Neural progenitor cell (in vitro differentiated cells): ENCODE measurements around the gene DIAPH3. TPM values are rescaled to one million over a fixed set of nuclear protein-coding genes. Genes with fewer than 3 reads are reported as not detected.

Source experiments
- DNase-seq: peaks from one replicate; pipeline ENCODE4 v3.0.0-alpha.2; 2016; ENCODE audit warnings: low spot score
- H2AFZ ChIP-seq: fragments of 200-600 bp; sonication (generic); replicated peaks from 2 replicates; pipeline ENCODE4 v1.6.1; 2016; ENCODE audit warnings: antibody characterized with exemption
- H3F3A ChIP-seq: fragments of 200-600 bp; sonication (generic); 2 replicates; pipeline ENCODE4 v1.6.1; 2016; ENCODE audit warnings: antibody characterized with exemption, low read depth
- H3K27ac ChIP-seq: fragments of 200-600 bp; sonication (generic); 2 replicates; pipeline ENCODE4 v1.5.1; 2016; ENCODE audit warnings: mild to moderate bottlenecking
- H3K27me3 ChIP-seq: fragments of 200-600 bp; sonication (generic); 2 replicates; pipeline ENCODE4 v1.6.1; 2016; ENCODE audit warnings: mild to moderate bottlenecking, moderate library complexity
- H3K36me3 ChIP-seq: fragments of 200-600 bp; sonication (generic); 2 replicates; pipeline ENCODE4 v1.5.1; 2016
- H3K4me1 ChIP-seq: fragments of 200-600 bp; sonication (generic); 2 replicates; pipeline ENCODE4 v1.6.1; 2016; ENCODE audit warnings: mixed run types
- H3K4me2 ChIP-seq: fragments of 200-600 bp; sonication (generic); 2 replicates; pipeline ENCODE4 v1.6.1; 2016
- H3K4me3 ChIP-seq: fragments of 200-600 bp; sonication (generic); 2 replicates; pipeline ENCODE4 v1.5.1; 2016
- H3K79me2 ChIP-seq: fragments of 200-600 bp; sonication (generic); 2 replicates; pipeline ENCODE4 v1.6.1; 2016; ENCODE audit warnings: low read depth
- H3K9ac ChIP-seq: fragments of 200-600 bp; sonication (generic); 2 replicates; pipeline ENCODE4 v1.6.1; 2016
- H3K9me3 ChIP-seq: fragments of 200-600 bp; sonication (generic); 2 replicates; pipeline ENCODE4 v1.5.1; 2016; ENCODE audit warnings: low read depth
- H4K20me1 ChIP-seq: fragments of 200-600 bp; sonication (generic); 2 replicates; pipeline ENCODE4 v1.6.1; 2016; ENCODE audit warnings: low read depth
- H3K27ac Mint-ChIP-seq: 3 replicates; pipeline ENCODE4 v1.8.0; 2021; ENCODE audit warnings: mixed read lengths
- H3K27me3 Mint-ChIP-seq: 2 replicates; pipeline ENCODE4 v1.8.0; 2022; ENCODE audit warnings: low read depth, mild to moderate bottlenecking, inconsistent platforms, moderate library complexity, mixed read lengths; ENCODE audit not compliant: insufficient read depth
- H3K36me3 Mint-ChIP-seq: 3 replicates; pipeline ENCODE4 v1.8.0; 2021; ENCODE audit warnings: mixed read lengths
- H3K4me1 Mint-ChIP-seq: 3 replicates; pipeline ENCODE4 v1.8.0; 2021; ENCODE audit warnings: mixed read lengths
- H3K4me3 Mint-ChIP-seq: 3 replicates; pipeline ENCODE4 v1.8.0; 2021; ENCODE audit warnings: mild to moderate bottlenecking, moderate library complexity, mixed read lengths
- H3K9me3 Mint-ChIP-seq: 3 replicates; pipeline ENCODE4 v1.8.0; 2020; ENCODE audit warnings: mixed read lengths
- CTCF ChIP-seq: fragments of 200-600 bp; sonication (generic); IDR thresholded peaks from 2 replicates; pipeline ENCODE4 v1.5.1; 2017; ENCODE audit warnings: antibody characterized with exemption, mild to moderate bottlenecking
- EZH2 ChIP-seq: fragments of 200-600 bp; sonication (generic); IDR thresholded peaks from 2 replicates; pipeline ENCODE4 v1.6.1; 2017; ENCODE audit warnings: antibody characterized with exemption, mild to moderate bottlenecking, moderate library complexity
- EZH2phosphoT487 ChIP-seq: fragments of 200-600 bp; sonication (generic); IDR thresholded peaks from 2 replicates; pipeline ENCODE4 v1.6.1; 2017; ENCODE audit warnings: antibody characterized with exemption
- total RNA-seq: library from RNA; depleted of rRNA; stranded (reverse); fragments of >200 nt; gene quantifications from 2 replicates; pipeline ENCODE4 v1.2.3, GENCODE V29; 2015; ENCODE audit warnings: low replicate concordance

DIAPH3 gene
- total RNA-seq, 1 donor from 2014 or later: 51.5 TPM

GRCh38 chr13:60164234-60164889 is 634 bp upstream of the DIAPH3 start:
- Mint-ChIP-seq H3K9me3 (peaks cover 7% of the 10 kb centered on the region), H3K27ac (peak overlapping the region; percentile 96), H3K4me1 (peaks cover 28% of the 10 kb centered on the region), H3K27me3 (no peaks in the 10 kb centered on the region), H3K4me3 (peak overlapping the region; percentile 95), H3K36me3 (peaks cover 19% of the 10 kb centered on the region)
- H3K79me2 ChIP-seq: peaks cover 63% of the 10 kb centered on the region
- TF ChIP-seq EZH2: no peak
- TF ChIP-seq CTCF: no peak
- TF ChIP-seq EZH2phosphoT487: no peak
- peaks cover 15% of the 10 kb centered on the region for H3K4me1 ChIP-seq
- peaks cover 22% of the 10 kb centered on the region for H3F3A ChIP-seq
- peak overlapping the region; percentile 96 for H3K4me2 ChIP-seq
- no peaks in the 10 kb centered on the region for H3K9me3 ChIP-seq
- H3K27me3 ChIP-seq: no peaks in the 10 kb centered on the region
- peak overlapping the region; percentile 83 for H2AFZ ChIP-seq
- H3K4me3 ChIP-seq: peak overlapping the region; percentile 98
- H3K27ac ChIP-seq: peak overlapping the region; percentile 80
- peak; percentile 19 for DNase-seq
- H3K9ac ChIP-seq: peak overlapping the region; percentile 86
- no peaks in the 10 kb centered on the region for H3K36me3 ChIP-seq
- H4K20me1 ChIP-seq: no peaks in the 10 kb centered on the region

- H3F3A ChIP-seq: peaks cover 45% of the 10 kb centered on the region
- TF ChIP-seq EZH2: no peak
- no peak for TF ChIP-seq CTCF
- Mint-ChIP-seq H3K9me3 (peaks cover 11% of the 10 kb centered on the region), H3K4me3 (peak overlapping the region; percentile 95), H3K27me3 (no peaks in the 10 kb centered on the region), H3K27ac (no peak overlapping the region), H3K36me3 (peaks cover 31% of the 10 kb centered on the region), H3K4me1 (peaks cover 37% of the 10 kb centered on the region)
- H3K4me1 ChIP-seq: peaks cover 33% of the 10 kb centered on the region
- H3K4me2 ChIP-seq: peak overlapping the region; percentile 96
- H3K9ac ChIP-seq: peak overlapping the region; percentile 85
- H3K36me3 ChIP-seq: no peaks in the 10 kb centered on the region
- no peak overlapping the region for H2AFZ ChIP-seq
- H3K4me3 ChIP-seq: peak overlapping the region; percentile 98
- peaks cover 81% of the 10 kb centered on the region for H3K79me2 ChIP-seq
- H4K20me1 ChIP-seq: no peaks in the 10 kb centered on the region
- no peak overlapping the region for H3K27ac ChIP-seq
- no peak for DNase-seq
- H3K27me3 ChIP-seq: no peaks in the 10 kb centered on the region
- no peaks in the 10 kb centered on the region for H3K9me3 ChIP-seq
Observed at GRCh38 chr13:60162096-60162495, 1.6 kb downstream of the DIAPH3 start.

GRCh38 chr13:60158321-60158801 is 5.4 kb downstream of the DIAPH3 start:
- peak; percentile 81 for DNase-seq
- no peak overlapping the region for H3K9ac ChIP-seq
- peak overlapping the region; percentile 66 for H3K4me2 ChIP-seq
- no peaks in the 10 kb centered on the region for H3K9me3 ChIP-seq
- H3K27me3 Mint-ChIP-seq: peaks cover 2% of the 10 kb centered on the region
- peaks cover 21% of the 10 kb centered on the region for H3K4me1 Mint-ChIP-seq
- TF ChIP-seq EZH2: no peak
- TF ChIP-seq EZH2phosphoT487: peak; percentile 73
- no peak overlapping the region for H2AFZ ChIP-seq
- H3K27me3 ChIP-seq: no peaks in the 10 kb centered on the region
- no peak overlapping the region for H3K27ac Mint-ChIP-seq
- peaks cover 11% of the 10 kb centered on the region for H3K9me3 Mint-ChIP-seq
- H3K79me2 ChIP-seq: peaks cover 96% of the 10 kb centered on the region
- H3K4me3 ChIP-seq: peak overlapping the region; percentile 28
- no peak overlapping the region for H3K4me3 Mint-ChIP-seq
- H3F3A ChIP-seq: peaks cover 35% of the 10 kb centered on the region
- no peaks in the 10 kb centered on the region for H4K20me1 ChIP-seq
- H3K27ac ChIP-seq: peak overlapping the region; percentile 95
- H3K4me1 ChIP-seq: peaks cover 52% of the 10 kb centered on the region
- no peaks in the 10 kb centered on the region for H3K36me3 ChIP-seq
- peaks cover 38% of the 10 kb centered on the region for H3K36me3 Mint-ChIP-seq

GRCh38 chr13:60155978-60156377 is 7.8 kb downstream of the DIAPH3 start:
- H3K9ac ChIP-seq: no peak overlapping the region
- peaks cover 96% of the 10 kb centered on the region for H3K79me2 ChIP-seq

More at GRCh38 chr13:60155978-60156377, 7.8 kb downstream of the DIAPH3 start:
- Histone ChIP-seq H3K9me3 (no peaks in the 10 kb centered on the region), H4K20me1 (no peaks in the 10 kb centered on the region), H2AFZ (no peak overlapping the region), H3K4me1 (peaks cover 54% of the 10 kb centered on the region), H3K27ac (peak overlapping the region; percentile 16), H3F3A (peaks cover 33% of the 10 kb centered on the region), H3K4me3 (no peak overlapping the region), H3K36me3 (no peaks in the 10 kb centered on the region), H3K27me3 (no peaks in the 10 kb centered on the region), H3K4me2 (no peak overlapping the region)
- peaks cover 26% of the 10 kb centered on the region for H3K36me3 Mint-ChIP-seq
- H3K9me3 Mint-ChIP-seq: peaks cover 6% of the 10 kb centered on the region
- H3K27me3 Mint-ChIP-seq: peaks cover 2% of the 10 kb centered on the region
- H3K4me1 Mint-ChIP-seq: peaks cover 10% of the 10 kb centered on the region
- DNase-seq: no peak
- H3K27ac Mint-ChIP-seq: no peak overlapping the region
- H3K4me3 Mint-ChIP-seq: no peak overlapping the region
- TF ChIP-seq EZH2 (no peak), EZH2phosphoT487 (no peak), CTCF (no peak)
